DMS79 treated with DMSO at 0.1 percent for 48 hours (cell line): ENCODE results near the gene EIF3I.
A peak's percentile ranks its signal among the peaks of the same experiment; 100 is the strongest.

Experiments
- DNase-seq: peaks from one replicate; lab custom pipeline; 2025; lab: John Stamatoyannopoulos, UW

The EIF3I gene

GRCh38 chr1:32221980-32222755 lies at the start of gene EIF3I, which contains the start of gene TMEM234:
TSS of gene EIF3I (plus strand) at chr1:32222407. CDS start at chr1:32222442, 35 bp downstream.
TSS of gene TMEM234 (minus strand) at chr1:32222353. CDS start at chr1:32222322, 31 bp downstream.
- DNase-seq: peak; percentile 89

GRCh38 chr1:32172621-32173245 lies 49.5 kb upstream of the EIF3I start:
- DNase-seq: no peak

GRCh38 chr1:32178380-32179192 lies 43.6 kb upstream of the EIF3I start:
- no peak for DNase-seq

GRCh38 chr1:32179193-32179442 lies 43.1 kb upstream of the EIF3I start:
- no peak for DNase-seq

GRCh38 chr1:32179443-32180185 lies 42.6 kb upstream of the EIF3I start, which contains the start of gene TXLNA:
TSS of gene TXLNA (plus strand) at chr1:32179675. CDS start at chr1:32180346, 671 bp downstream.
- peak; percentile 94 for DNase-seq

GRCh38 chr1:32180186-32181060 lies 41.8 kb upstream of the EIF3I start:
- peak; percentile 44 for DNase-seq

- DNase-seq: no peak
Observed at GRCh38 chr1:32181065-32181464, 41.1 kb upstream of the EIF3I start.

GRCh38 chr1:32181563-32181962 lies 40.6 kb upstream of the EIF3I start:
- DNase-seq: no peak

- no peak for DNase-seq
Observed at GRCh38 chr1:32182060-32182459, 40.1 kb upstream of the EIF3I start.

- no peak for DNase-seq
Observed at GRCh38 chr1:32184650-32185049, 37.6 kb upstream of the EIF3I start.

GRCh38 chr1:32186077-32186476 lies 36.1 kb upstream of the EIF3I start:
- DNase-seq: no peak

- DNase-seq: no peak
Observed at GRCh38 chr1:32186491-32186890, 35.7 kb upstream of the EIF3I start.

- DNase-seq: no peak
Observed at GRCh38 chr1:32187850-32188249, 34.4 kb upstream of the EIF3I start.

- no peak for DNase-seq
Observed at GRCh38 chr1:32192220-32192948, 29.8 kb upstream of the EIF3I start.

GRCh38 chr1:32194984-32195383 lies 27.2 kb upstream of the EIF3I start:
- DNase-seq: no peak

- DNase-seq: no peak
Observed at GRCh38 chr1:32195531-32195930, 26.7 kb upstream of the EIF3I start.

GRCh38 chr1:32195972-32196823 lies 26.0 kb upstream of the EIF3I start:
- no peak for DNase-seq

GRCh38 chr1:32197074-32197473 lies 25.1 kb upstream of the EIF3I start:
- DNase-seq: no peak

- no peak for DNase-seq
Observed at GRCh38 chr1:32197837-32198236, 24.4 kb upstream of the EIF3I start.
